K562 (cell line): ENCODE results near the gene PPT2. TPM values are rescaled to one million over a fixed set of nuclear protein-coding genes. Genes with fewer than 3 reads are reported as not detected.
A peak's percentile ranks its signal among the peaks of the same experiment; 100 is the strongest.

ENCODE experiments used
- ATAC-seq: fragments of 200-7000 bp; cut with Tn5 transposase; 3 replicates; pipeline ENCODE4 v1.9.1; 2020; ENCODE audit warnings: moderate library complexity
- BruUV-seq: library from RNA; stranded (reverse); fragments of 400-500 nt; replicated peaks from 2 replicates; lab custom pipeline; 2021; lab: Mats Ljungman, UMichigan
- CTCF ChIA-PET: fragments of 300-600 bp; formaldehyde crosslinking; extraction: SDS; loops from one replicate; lab custom pipeline; 2021; ENCODE audit warnings: low intra/inter-chr PET ratio; lab: Yijun Ruan, JAX
- POLR2A ChIA-PET: fragments of 300-600, 350-650 bp; sonication (Branson Sonifier 250); formaldehyde crosslinking; extraction: SDS; loops from one replicate; lab custom pipeline; 2021; ENCODE audit warnings: antibody characterized with exemption, inconsistent platforms; lab: Yijun Ruan, JAX
- DNase-seq, 4 experiments: peaks; one replicate each; pipeline versions ENCODE4 v3.0.0 to v3.0.0-alpha.2; 2011 to 2018; ENCODE audit warnings: low spot score in 3 of 4, mixed read lengths in 3 of 4; ENCODE audit errors: extremely low read depth in 1 of 4
- FAIRE-seq: peaks from 2 replicates; lab custom pipeline; 2011; peaks lifted over from hg19 to GRCh38; lab: Jason Lieb, UNC
- H2AFZ ChIP-seq: 2 replicates; pipeline ENCODE4 v1.6.0; 2011; ENCODE audit warnings: low read depth, low read length, control low read depth, inconsistent platforms
- H3K27ac ChIP-seq: fragments of 200-600 bp; 3 replicates; pipeline ENCODE4 v1.8.0; 2011; ENCODE audit warnings: low read depth, mild to moderate bottlenecking, control low read depth, inconsistent platforms, low read length, moderate library complexity, mixed read lengths; ENCODE audit errors: extremely low read depth
- H3K27me3 ChIP-seq, 2 experiments: fragments of 300-600 bp in 1 of 2; 2 replicates in 1 of 2; 3 replicates in 1 of 2; pipeline versions ENCODE4 v1.6.0 to v1.8.0; 2011; ENCODE audit warnings: inconsistent platforms in 2 of 2, low read length in 2 of 2, mild to moderate bottlenecking in 1 of 2, mixed read lengths in 1 of 2, moderate library complexity in 1 of 2; ENCODE audit not compliant: control insufficient read depth in 2 of 2, insufficient read depth in 2 of 2
- H3K36me3 ChIP-seq: fragments of 300-600 bp; 3 replicates; pipeline ENCODE4 v1.8.0; 2011; ENCODE audit warnings: mild to moderate bottlenecking, low read length, inconsistent platforms; ENCODE audit not compliant: control insufficient read depth, insufficient read depth
- H3K4me1 ChIP-seq, 2 experiments: fragments of 200-600 bp in 1 of 2; replicated peaks in 1 of 2; 2 replicates in 1 of 2; 3 replicates in 1 of 2; pipeline versions ENCODE4 v1.5.1 to v1.8.0; 2011; ENCODE audit warnings: inconsistent platforms in 2 of 2, low read length in 2 of 2, mild to moderate bottlenecking in 1 of 2, mixed read lengths in 1 of 2, moderate library complexity in 1 of 2; ENCODE audit not compliant: control insufficient read depth in 2 of 2, insufficient read depth in 2 of 2
- H3K4me2 ChIP-seq: 2 replicates; pipeline ENCODE4 v1.6.1; 2011; ENCODE audit warnings: low read length, control low read depth, inconsistent platforms, mixed read lengths; ENCODE audit not compliant: insufficient read depth
- H3K4me3 ChIP-seq: fragments of 200-600 bp; sonication (generic), shearing (Covaris generic); 2 replicates; pipeline ENCODE4 v1.5.1; 2016; ENCODE audit warnings: control low read depth, inconsistent platforms
- H3K79me2 ChIP-seq: fragments of 200-600 bp; 3 replicates; pipeline ENCODE4 v1.8.0; 2011; ENCODE audit warnings: low read length, inconsistent platforms; ENCODE audit not compliant: control insufficient read depth, insufficient read depth
- H3K9ac ChIP-seq, 2 experiments: 2 replicates each; pipeline versions ENCODE4 v1.6.0 to v1.6.1; 2011; ENCODE audit warnings: low read depth in 2 of 2, low read length in 2 of 2, control low read depth in 1 of 2, inconsistent platforms in 1 of 2, mild to moderate bottlenecking in 1 of 2, mixed read lengths in 1 of 2; ENCODE audit not compliant: insufficient read depth in 1 of 2
- H3K9me1 ChIP-seq: one replicate; pipeline ENCODE4 v1.6.0; 2011; ENCODE audit warnings: inconsistent platforms, mild to moderate bottlenecking, low read length, moderate library complexity; ENCODE audit not compliant: control insufficient read depth, insufficient read depth
- H3K9me3 ChIP-seq: replicated peaks from 2 replicates; pipeline ENCODE4 v1.5.1; 2011; ENCODE audit warnings: low read depth, low read length, inconsistent platforms; ENCODE audit not compliant: control insufficient read depth, insufficient read depth
- H4K20me1 ChIP-seq: replicated peaks from 2 replicates; pipeline ENCODE4 v1.6.1; 2011; ENCODE audit warnings: low read length, inconsistent platforms, mixed read lengths; ENCODE audit not compliant: control insufficient read depth, insufficient read depth
- AFF1 ChIP-seq, 2 experiments: fragments of 450-650 bp; IDR thresholded peaks; 2 replicates each; pipeline ENCODE4 v1.6.1; 2018; ENCODE audit warnings: mild to moderate bottlenecking in 2 of 2, low read depth in 1 of 2; ENCODE audit not compliant: partially characterized antibody in 2 of 2
- ATF2 ChIP-seq: sonication (generic); formaldehyde crosslinking; IDR thresholded peaks from 2 replicates; pipeline ENCODE4 v1.8.1; 2022; ENCODE audit warnings: missing genetic modification reagents
- CC2D1A ChIP-seq: fragments of 450-650 bp; IDR thresholded peaks from 2 replicates; pipeline ENCODE4 v1.6.1; 2017; ENCODE audit warnings: mild to moderate bottlenecking
- CCNT2 ChIP-seq: IDR thresholded peaks from 2 replicates; pipeline ENCODE4 v1.6.1; 2011; ENCODE audit warnings: borderline replicate concordance, low read depth, mild to moderate bottlenecking, moderate library complexity, mixed read lengths, low read length; ENCODE audit not compliant: insufficient read length; ENCODE audit errors: extremely low read depth
- GABPB1 ChIP-seq: sonication (generic); formaldehyde crosslinking; IDR thresholded peaks from 2 replicates; pipeline ENCODE4 v1.8.0; 2022; ENCODE audit warnings: mild to moderate bottlenecking, missing genetic modification reagents
- GABPB2 ChIP-seq: fragments of 250-450 bp; sonication (Bioruptor Pico); conservative IDR thresholded peaks from 2 replicates; pipeline ENCODE4 v1.5.1; 2021; ENCODE audit warnings: mild to moderate bottlenecking
- HIVEP1 ChIP-seq: fragments of 250-450 bp; sonication (Bioruptor Pico); IDR thresholded peaks from 2 replicates; pipeline ENCODE4 v1.4.0; 2020; ENCODE audit warnings: mild to moderate bottlenecking
- HNRNPH1 ChIP-seq: fragments of 200-400 bp; formaldehyde crosslinking; optimal IDR thresholded peaks from 2 replicates; pipeline ENCODE3; 2017; ENCODE audit warnings: low read depth, mild to moderate bottlenecking, low read length, moderate library complexity
- SMARCA4 ChIP-seq: fragments of 450-650 bp; IDR thresholded peaks from 2 replicates; pipeline ENCODE4 v1.6.1; 2016
- TCF7 ChIP-seq: sonication (generic); IDR thresholded peaks from 2 replicates; pipeline ENCODE4 v1.6.1; 2016; ENCODE audit warnings: antibody characterized with exemption, borderline replicate concordance
- ZBTB26 ChIP-seq: fragments of 450-650 bp; formaldehyde crosslinking; IDR thresholded peaks from 2 replicates; pipeline ENCODE4 v1.4.0; 2022; ENCODE audit warnings: missing genetic modification characterization
- WGBS: fragments of 100-300 bp; shearing (Covaris generic); methylation state at CpG from one replicate; pipeline ENCODE4 v1.1.6; 2016; ENCODE audit warnings: low coverage, mixed read lengths; ENCODE audit not compliant: insufficient coverage; ENCODE audit errors: missing lambda C conversion rate; 5-methylcytosine and 5-hydroxymethylcytosine counted together
- in situ Hi-C: fragments of 300-500 bp; cut with MboI; formaldehyde crosslinking; loops from 4 replicates; pipeline ENCODE4 v1.15.0; 2018; ENCODE audit warnings: inconsistent platforms, mixed read lengths
- intact Hi-C: fragments of 100-400 bp; cut with micrococcal nuclease; formaldehyde crosslinking; loops from 2 replicates; pipeline ENCODE4 v1.14.2; 2022
- polyA plus RNA-seq, 8 experiments: library from polyadenylated mRNA; depleted of rRNA in 4 of 8; stranded (reverse) in 5 of 8; unstranded in 3 of 8; fragments of >200 nt; fragmentation: Nextera tagmentation in 2 of 8; fragmentation: Illumina TruSeq in 1 of 8; extraction: Ambion mirVana in 2 of 8; extraction: Trizol in 1 of 8; gene quantifications; 2 replicates each; pipeline versions ENCODE4 v1.2.1 to v1.2.3, GENCODE V29; 2011 to 2014; ENCODE audit warnings: inconsistent platforms in 1 of 8, missing spikeins in 1 of 8
- total RNA-seq, 7 experiments: library from RNA; depleted of rRNA in 6 of 7; stranded (reverse); fragments of >200 nt in 6 of 7; fragmentation: Illumina TruSeq in 2 of 7; extraction: Trizol in 2 of 7; gene quantifications; 2 replicates each; pipeline versions ENCODE4 v1.2.1 to v1.2.3, GENCODE V29; 2011 to 2021; ENCODE audit warnings: low replicate concordance in 1 of 7
- TF ChIP-seq, protein P1 (sequence below): fragments of 250-450 bp; sonication (Bioruptor Pico); IDR thresholded peaks from 2 replicates; pipeline ENCODE4 v1.5.0; 2021; ENCODE audit warnings: mild to moderate bottlenecking, borderline replicate concordance

PPT2 gene
- total and polyA plus RNA-seq, 9 of the 15 experiments (the other 6 are each of a cell fraction or from before 2014, with no cell fraction given) = 27.4 to 98.8 (median 69.9) TPM

GRCh38 chr6:32146287-32146686, 7.7 kb upstream of the PPT2 start (continued):
- TF ChIP-seq, protein P1, sequence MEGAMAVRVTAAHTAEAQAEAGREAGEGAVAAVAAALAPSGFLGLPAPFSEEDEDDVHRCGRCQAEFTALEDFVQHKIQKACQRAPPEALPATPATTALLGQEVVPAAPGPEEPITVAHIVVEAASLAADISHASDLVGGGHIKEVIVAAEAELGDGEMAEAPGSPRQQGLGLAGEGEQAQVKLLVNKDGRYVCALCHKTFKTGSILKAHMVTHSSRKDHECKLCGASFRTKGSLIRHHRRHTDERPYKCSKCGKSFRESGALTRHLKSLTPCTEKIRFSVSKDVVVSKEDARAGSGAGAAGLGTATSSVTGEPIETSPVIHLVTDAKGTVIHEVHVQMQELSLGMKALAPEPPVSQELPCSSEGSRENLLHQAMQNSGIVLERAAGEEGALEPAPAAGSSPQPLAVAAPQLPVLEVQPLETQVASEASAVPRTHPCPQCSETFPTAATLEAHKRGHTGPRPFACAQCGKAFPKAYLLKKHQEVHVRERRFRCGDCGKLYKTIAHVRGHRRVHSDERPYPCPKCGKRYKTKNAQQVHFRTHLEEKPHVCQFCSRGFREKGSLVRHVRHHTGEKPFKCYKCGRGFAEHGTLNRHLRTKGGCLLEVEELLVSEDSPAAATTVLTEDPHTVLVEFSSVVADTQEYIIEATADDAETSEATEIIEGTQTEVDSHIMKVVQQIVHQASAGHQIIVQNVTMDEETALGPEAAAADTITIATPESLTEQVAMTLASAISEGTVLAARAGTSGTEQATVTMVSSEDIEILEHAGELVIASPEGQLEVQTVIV (CRISPR knock-in tag) = no peak
- TF ChIP-seq GABPB1 (no peak), ATF2 (CRISPR knock-in tag) (no peak), SMARCA4 (0 out of 2 replicates have a peak, but pooled peaks have one; percentile 28), HNRNPH1 (no peak)

GRCh38 chr6:32146687-32147086, 7.3 kb upstream of the PPT2 start:
- peaks cover 9 to 23% of the 10 kb centered on the region in 2 experiments for H3K4me1 ChIP-seq
- H3K4me3 ChIP-seq = no peak overlapping the region
- H3K9me3 ChIP-seq = no peaks in the 10 kb centered on the region
- ChIA-PET POLR2A (interaction anchor here (0.9 to 1.6 kb wide), 2 partner anchors 15 to 30 kb away, joined by 3 to 4 read pairs; no protein-coding TSS in a partner anchor), CTCF (no interaction called here)
- DNase-seq (no peak), FAIRE-seq (peak; percentile 79), ATAC-seq (no peak)
- no peak overlapping the region for H3K4me2 ChIP-seq
- in situ Hi-C loops = no loop called here
- H3K27me3 ChIP-seq = no peaks in the 10 kb centered on the region
- no TSS peak for BruUV-seq
- WGBS = 15% methylated on average over 4 of the region's 4 CpGs
- intact Hi-C loops = no loop called here
- no peak overlapping the region for H2AFZ ChIP-seq
- H3K79me2 ChIP-seq = no peaks in the 10 kb centered on the region
- H3K27ac ChIP-seq = no peak overlapping the region
- H3K9me1 ChIP-seq = no peaks in the 10 kb centered on the region
- no peaks in the 10 kb centered on the region for H3K36me3 ChIP-seq
- H4K20me1 ChIP-seq = no peaks in the 10 kb centered on the region
- no peak overlapping the region for H3K9ac ChIP-seq
- 0 out of 2 replicates have a peak, but pooled peaks have one; percentile 11 for TF ChIP-seq ZBTB26 (CRISPR knock-in tag)
- no peak for TF ChIP-seq HIVEP1 (CRISPR knock-in tag)
- no peak for TF ChIP-seq CC2D1A
- TF ChIP-seq AFF1 (IDR thresholded peaks at IDR 0.05; ENCODE audit: low read depth in 1 of 2, partially characterized antibody in 2 of 2) = peak in 1 of 2 experiments; percentile 8
- no peak for TF ChIP-seq TCF7
- TF ChIP-seq GABPB2 (CRISPR knock-in tag) = no peak
- no peak for TF ChIP-seq CCNT2
- TF ChIP-seq HNRNPH1 = no peak
